GM23338 (cell line): Measurements from ENCODE around the gene ADGRL3.

Experiments used
- CREB1 ChIP-seq: fragments of 250-450 bp; sonication (Bioruptor Pico); IDR thresholded peaks from 2 replicates; pipeline ENCODE4 v1.5.0; 2020; ENCODE audit warnings: low read depth, mild to moderate bottlenecking, moderate library complexity
- EZH2 ChIP-seq: fragments of 200-600 bp; sonication (generic); IDR thresholded peaks from one replicate; pipeline ENCODE4 v1.8.0; 2017; ENCODE audit warnings: antibody characterized with exemption, mild to moderate bottlenecking, low read depth; ENCODE audit not compliant: unreplicated experiment
- EZH2phosphoT487 ChIP-seq: fragments of 200-600 bp; sonication (generic); IDR thresholded peaks from one replicate; pipeline ENCODE4 v1.8.1; 2018; ENCODE audit warnings: antibody characterized with exemption; ENCODE audit not compliant: unreplicated experiment
- JUNB ChIP-seq: IDR thresholded peaks from one replicate; pipeline ENCODE4 v1.6.1; 2016; ENCODE audit warnings: antibody characterized with exemption; ENCODE audit not compliant: unreplicated experiment
- NANOG ChIP-seq: IDR thresholded peaks from 2 replicates; pipeline ENCODE4 v1.6.1; 2016; ENCODE audit warnings: antibody characterized with exemption, borderline replicate concordance
- POLR2AphosphoS5 ChIP-seq: IDR thresholded peaks from 2 replicates; pipeline ENCODE4 v1.6.1; 2016; ENCODE audit warnings: antibody characterized with exemption, low read depth
- STAT1 ChIP-seq: IDR thresholded peaks from one replicate; pipeline ENCODE4 v1.6.1; 2016; ENCODE audit warnings: antibody characterized with exemption; ENCODE audit not compliant: unreplicated experiment
- ZNF114 ChIP-seq: fragments of 250-450 bp; sonication (Bioruptor Pico); IDR thresholded peaks from 2 replicates; pipeline ENCODE4 v1.5.0; 2020; ENCODE audit warnings: mild to moderate bottlenecking, moderate library complexity
- ZNF331 ChIP-seq: fragments of 250-450 bp; sonication (Bioruptor Pico); IDR thresholded peaks from 2 replicates; pipeline ENCODE4 v1.5.0; 2020; ENCODE audit warnings: low read depth, mild to moderate bottlenecking, moderate library complexity
- TF ChIP-seq, protein P1 (sequence below), 2 experiments: fragments of 200-600 bp in 1 of 2; sonication (generic) in 1 of 2; conservative IDR thresholded peaks; 2 replicates each; pipeline versions ENCODE4 v1.5.1 to v1.6.1; 2016 to 2017; ENCODE audit warnings: antibody characterized with exemption in 2 of 2, low read depth in 2 of 2, mild to moderate bottlenecking in 2 of 2, moderate library complexity in 1 of 2
- TF ChIP-seq, protein P2 (sequence below): IDR thresholded peaks from one replicate; pipeline ENCODE4 v1.6.1; 2018; ENCODE audit warnings: antibody characterized with exemption; ENCODE audit not compliant: unreplicated experiment
- TF ChIP-seq, protein P3 (sequence below): fragments of 250-450 bp; sonication (Bioruptor Pico); IDR thresholded peaks from 2 replicates; pipeline ENCODE4 v1.5.0; 2020; ENCODE audit warnings: mild to moderate bottlenecking, moderate library complexity
- TF ChIP-seq, protein P4 (sequence below): IDR thresholded peaks from 2 replicates; pipeline ENCODE4 v1.6.1; 2016; ENCODE audit warnings: antibody characterized with exemption

DNA sequence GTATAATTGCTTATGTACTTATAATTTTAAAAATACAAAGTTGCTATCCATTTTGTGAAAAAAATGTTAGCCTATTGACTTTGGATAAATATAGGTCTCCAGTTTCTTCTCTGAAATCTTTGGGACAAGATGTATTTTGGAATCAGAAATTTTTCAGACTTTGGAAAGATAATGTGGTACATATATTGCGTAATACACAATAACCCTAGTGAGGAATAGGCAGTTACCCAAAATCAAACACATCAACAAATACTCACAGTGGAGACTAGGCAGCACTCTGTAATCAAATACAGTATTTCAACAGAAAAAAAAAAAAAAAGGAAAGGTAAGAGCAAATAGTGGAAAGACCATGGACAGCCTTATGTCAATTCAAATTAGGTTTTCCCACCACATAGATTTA lies 796.8 kb downstream of the ADGRL3 start:
- TF ChIP-seq POLR2AphosphoS5 (no peak), EZH2 (no peak), EZH2phosphoT487 (no peak), CREB1 (CRISPR knock-in tag) (no peak), JUNB (no peak), NANOG (no peak), ZNF331 (CRISPR knock-in tag) (no peak), ZNF114 (CRISPR knock-in tag) (no peak), STAT1 (no peak)
- TF ChIP-seq, protein P1, sequence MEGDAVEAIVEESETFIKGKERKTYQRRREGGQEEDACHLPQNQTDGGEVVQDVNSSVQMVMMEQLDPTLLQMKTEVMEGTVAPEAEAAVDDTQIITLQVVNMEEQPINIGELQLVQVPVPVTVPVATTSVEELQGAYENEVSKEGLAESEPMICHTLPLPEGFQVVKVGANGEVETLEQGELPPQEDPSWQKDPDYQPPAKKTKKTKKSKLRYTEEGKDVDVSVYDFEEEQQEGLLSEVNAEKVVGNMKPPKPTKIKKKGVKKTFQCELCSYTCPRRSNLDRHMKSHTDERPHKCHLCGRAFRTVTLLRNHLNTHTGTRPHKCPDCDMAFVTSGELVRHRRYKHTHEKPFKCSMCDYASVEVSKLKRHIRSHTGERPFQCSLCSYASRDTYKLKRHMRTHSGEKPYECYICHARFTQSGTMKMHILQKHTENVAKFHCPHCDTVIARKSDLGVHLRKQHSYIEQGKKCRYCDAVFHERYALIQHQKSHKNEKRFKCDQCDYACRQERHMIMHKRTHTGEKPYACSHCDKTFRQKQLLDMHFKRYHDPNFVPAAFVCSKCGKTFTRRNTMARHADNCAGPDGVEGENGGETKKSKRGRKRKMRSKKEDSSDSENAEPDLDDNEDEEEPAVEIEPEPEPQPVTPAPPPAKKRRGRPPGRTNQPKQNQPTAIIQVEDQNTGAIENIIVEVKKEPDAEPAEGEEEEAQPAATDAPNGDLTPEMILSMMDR (conservative IDR thresholded peaks at IDR 0.05; ENCODE audit: low read depth in 2 of 2): no peak
- TF ChIP-seq, protein P2, sequence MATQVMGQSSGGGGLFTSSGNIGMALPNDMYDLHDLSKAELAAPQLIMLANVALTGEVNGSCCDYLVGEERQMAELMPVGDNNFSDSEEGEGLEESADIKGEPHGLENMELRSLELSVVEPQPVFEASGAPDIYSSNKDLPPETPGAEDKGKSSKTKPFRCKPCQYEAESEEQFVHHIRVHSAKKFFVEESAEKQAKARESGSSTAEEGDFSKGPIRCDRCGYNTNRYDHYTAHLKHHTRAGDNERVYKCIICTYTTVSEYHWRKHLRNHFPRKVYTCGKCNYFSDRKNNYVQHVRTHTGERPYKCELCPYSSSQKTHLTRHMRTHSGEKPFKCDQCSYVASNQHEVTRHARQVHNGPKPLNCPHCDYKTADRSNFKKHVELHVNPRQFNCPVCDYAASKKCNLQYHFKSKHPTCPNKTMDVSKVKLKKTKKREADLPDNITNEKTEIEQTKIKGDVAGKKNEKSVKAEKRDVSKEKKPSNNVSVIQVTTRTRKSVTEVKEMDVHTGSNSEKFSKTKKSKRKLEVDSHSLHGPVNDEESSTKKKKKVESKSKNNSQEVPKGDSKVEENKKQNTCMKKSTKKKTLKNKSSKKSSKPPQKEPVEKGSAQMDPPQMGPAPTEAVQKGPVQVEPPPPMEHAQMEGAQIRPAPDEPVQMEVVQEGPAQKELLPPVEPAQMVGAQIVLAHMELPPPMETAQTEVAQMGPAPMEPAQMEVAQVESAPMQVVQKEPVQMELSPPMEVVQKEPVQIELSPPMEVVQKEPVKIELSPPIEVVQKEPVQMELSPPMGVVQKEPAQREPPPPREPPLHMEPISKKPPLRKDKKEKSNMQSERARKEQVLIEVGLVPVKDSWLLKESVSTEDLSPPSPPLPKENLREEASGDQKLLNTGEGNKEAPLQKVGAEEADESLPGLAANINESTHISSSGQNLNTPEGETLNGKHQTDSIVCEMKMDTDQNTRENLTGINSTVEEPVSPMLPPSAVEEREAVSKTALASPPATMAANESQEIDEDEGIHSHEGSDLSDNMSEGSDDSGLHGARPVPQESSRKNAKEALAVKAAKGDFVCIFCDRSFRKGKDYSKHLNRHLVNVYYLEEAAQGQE: no peak
- TF ChIP-seq, protein P3, sequence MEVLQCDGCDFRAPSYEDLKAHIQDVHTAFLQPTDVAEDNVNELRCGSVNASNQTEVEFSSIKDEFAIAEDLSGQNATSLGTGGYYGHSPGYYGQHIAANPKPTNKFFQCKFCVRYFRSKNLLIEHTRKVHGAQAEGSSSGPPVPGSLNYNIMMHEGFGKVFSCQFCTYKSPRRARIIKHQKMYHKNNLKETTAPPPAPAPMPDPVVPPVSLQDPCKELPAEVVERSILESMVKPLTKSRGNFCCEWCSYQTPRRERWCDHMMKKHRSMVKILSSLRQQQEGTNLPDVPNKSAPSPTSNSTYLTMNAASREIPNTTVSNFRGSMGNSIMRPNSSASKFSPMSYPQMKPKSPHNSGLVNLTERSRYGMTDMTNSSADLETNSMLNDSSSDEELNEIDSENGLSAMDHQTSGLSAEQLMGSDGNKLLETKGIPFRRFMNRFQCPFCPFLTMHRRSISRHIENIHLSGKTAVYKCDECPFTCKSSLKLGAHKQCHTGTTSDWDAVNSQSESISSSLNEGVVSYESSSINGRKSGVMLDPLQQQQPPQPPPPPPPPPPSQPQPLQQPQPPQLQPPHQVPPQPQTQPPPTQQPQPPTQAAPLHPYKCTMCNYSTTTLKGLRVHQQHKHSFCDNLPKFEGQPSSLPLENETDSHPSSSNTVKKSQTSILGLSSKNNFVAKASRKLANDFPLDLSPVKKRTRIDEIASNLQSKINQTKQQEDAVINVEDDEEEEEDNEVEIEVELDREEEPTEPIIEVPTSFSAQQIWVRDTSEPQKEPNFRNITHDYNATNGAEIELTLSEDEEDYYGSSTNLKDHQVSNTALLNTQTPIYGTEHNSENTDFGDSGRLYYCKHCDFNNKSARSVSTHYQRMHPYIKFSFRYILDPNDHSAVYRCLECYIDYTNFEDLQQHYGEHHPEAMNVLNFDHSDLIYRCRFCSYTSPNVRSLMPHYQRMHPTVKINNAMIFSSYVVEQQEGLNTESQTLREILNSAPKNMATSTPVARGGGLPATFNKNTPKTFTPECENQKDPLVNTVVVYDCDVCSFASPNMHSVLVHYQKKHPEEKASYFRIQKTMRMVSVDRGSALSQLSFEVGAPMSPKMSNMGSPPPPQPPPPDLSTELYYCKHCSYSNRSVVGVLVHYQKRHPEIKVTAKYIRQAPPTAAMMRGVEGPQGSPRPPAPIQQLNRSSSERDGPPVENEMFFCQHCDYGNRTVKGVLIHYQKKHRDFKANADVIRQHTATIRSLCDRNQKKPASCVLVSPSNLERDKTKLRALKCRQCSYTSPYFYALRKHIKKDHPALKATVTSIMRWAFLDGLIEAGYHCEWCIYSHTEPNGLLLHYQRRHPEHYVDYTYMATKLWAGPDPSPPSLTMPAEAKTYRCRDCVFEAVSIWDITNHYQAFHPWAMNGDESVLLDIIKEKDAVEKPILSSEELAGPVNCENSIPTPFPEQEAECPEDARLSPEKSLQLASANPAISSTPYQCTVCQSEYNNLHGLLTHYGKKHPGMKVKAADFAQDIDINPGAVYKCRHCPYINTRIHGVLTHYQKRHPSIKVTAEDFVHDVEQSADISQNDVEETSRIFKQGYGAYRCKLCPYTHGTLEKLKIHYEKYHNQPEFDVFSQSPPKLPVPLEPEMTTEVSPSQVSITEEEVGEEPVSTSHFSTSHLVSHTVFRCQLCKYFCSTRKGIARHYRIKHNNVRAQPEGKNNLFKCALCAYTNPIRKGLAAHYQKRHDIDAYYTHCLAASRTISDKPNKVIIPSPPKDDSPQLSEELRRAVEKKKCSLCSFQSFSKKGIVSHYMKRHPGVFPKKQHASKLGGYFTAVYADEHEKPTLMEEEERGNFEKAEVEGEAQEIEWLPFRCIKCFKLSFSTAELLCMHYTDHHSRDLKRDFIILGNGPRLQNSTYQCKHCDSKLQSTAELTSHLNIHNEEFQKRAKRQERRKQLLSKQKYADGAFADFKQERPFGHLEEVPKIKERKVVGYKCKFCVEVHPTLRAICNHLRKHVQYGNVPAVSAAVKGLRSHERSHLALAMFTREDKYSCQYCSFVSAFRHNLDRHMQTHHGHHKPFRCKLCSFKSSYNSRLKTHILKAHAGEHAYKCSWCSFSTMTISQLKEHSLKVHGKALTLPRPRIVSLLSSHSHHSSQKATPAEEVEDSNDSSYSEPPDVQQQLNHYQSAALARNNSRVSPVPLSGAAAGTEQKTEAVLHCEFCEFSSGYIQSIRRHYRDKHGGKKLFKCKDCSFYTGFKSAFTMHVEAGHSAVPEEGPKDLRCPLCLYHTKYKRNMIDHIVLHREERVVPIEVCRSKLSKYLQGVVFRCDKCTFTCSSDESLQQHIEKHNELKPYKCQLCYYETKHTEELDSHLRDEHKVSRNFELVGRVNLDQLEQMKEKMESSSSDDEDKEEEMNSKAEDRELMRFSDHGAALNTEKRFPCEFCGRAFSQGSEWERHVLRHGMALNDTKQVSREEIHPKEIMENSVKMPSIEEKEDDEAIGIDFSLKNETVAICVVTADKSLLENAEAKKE (CRISPR knock-in tag): no peak
- TF ChIP-seq, protein P4, sequence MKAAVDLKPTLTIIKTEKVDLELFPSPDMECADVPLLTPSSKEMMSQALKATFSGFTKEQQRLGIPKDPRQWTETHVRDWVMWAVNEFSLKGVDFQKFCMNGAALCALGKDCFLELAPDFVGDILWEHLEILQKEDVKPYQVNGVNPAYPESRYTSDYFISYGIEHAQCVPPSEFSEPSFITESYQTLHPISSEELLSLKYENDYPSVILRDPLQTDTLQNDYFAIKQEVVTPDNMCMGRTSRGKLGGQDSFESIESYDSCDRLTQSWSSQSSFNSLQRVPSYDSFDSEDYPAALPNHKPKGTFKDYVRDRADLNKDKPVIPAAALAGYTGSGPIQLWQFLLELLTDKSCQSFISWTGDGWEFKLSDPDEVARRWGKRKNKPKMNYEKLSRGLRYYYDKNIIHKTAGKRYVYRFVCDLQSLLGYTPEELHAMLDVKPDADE: no peak
